Left cardiac atrium (tissue), 4 donors: ENCODE measurements around the gene DDX47. TPM values are rescaled to one million over a fixed set of nuclear protein-coding genes. Genes with fewer than 3 reads are reported as not detected.
"Not testable (repeated sequence)": the region's sequence is repeated elsewhere in the genome, so short reads cannot be mapped to it uniquely, and the experiment has no call there.

Experiments
- ATAC-seq, 2 donors: fragments of 200-7000 bp; cut with Tn5 transposase; one replicate each; pipeline ENCODE4 v1.9.1; 2020; ENCODE audit warnings: mild to moderate bottlenecking in 2 of 2, moderate library complexity in 2 of 2
- DNase-seq: peaks from one replicate; pipeline ENCODE4 v3.0.0-alpha.2; 2020
- intact Hi-C, 2 donors: fragments of 100-400 bp; cut with DNase I; formaldehyde crosslinking; loops; one replicate each; pipeline versions ENCODE4 v1.14.1 to v1.15.1; 2022 to 2023
- total RNA-seq, 2 donors: library from RNA; stranded (reverse); fragmentation: NEBNext Ultra II Directional; extraction: Animal tissue kit (Norgen Biotek cat#: 25700); gene quantifications; one replicate each; pipeline ENCODE4 v1.2.1, GENCODE V29; 2021
- donor health status: DM: no; HTN: yes; CAD: no.
- donor health status: DM: no; HTN: yes; CAD: no; lungs with severe emphysema.
- donor health status: DM: yes; HTN: yes; CAD: no.
- donor health status: Dilated cardiomyopathy.

Gene DDX47
- total RNA-seq, 2 donors from 2014 or later = 29.7 to 31.6 TPM

DNA sequence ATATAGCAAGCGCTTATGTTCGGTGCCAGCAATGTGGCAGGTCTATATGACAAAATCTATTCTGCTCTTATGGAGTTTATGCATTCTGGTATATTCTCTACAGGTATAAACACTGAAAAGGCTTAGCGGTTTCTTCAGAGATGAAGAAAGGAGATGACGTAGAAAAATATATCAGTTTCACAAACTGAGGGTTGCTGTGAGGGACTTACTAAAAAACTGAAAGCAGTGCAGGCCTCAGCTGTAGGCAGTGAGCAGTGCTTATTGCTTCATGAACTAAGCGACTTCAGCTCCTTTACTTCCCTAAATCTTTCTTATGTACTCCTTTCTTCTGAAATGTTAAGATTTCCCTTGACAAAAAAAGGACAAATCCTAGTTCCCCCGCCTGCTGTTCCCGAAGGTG is 4.5 kb downstream of the DDX47 start:
- ATAC-seq = no peak
- intact Hi-C loops = no loop called here

DNA sequence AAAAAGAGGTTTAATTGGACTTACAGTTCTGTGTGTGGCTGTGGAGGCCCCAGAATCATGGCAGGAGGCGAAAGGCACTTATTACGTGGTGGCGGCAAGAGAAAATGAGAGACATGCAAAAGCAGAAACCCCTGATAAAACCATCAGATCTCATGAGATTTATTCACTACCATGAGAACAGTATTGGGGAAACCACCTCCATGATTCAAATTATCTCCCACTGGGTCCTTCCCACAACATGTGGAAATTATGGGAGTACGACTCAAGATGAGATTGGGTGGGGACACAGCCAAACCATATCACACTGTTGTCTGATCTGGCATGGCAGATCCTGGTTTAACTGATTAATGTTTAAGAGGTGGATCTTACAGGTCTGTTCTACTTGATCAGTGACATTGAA is 5.6 kb downstream of the DDX47 start:
- ATAC-seq (no peak), DNase-seq (no peak)
- intact Hi-C loops = no loop called here

More for the DNA sequence above, 4.5 kb downstream of the DDX47 start:
- no peak for DNase-seq

DNA sequence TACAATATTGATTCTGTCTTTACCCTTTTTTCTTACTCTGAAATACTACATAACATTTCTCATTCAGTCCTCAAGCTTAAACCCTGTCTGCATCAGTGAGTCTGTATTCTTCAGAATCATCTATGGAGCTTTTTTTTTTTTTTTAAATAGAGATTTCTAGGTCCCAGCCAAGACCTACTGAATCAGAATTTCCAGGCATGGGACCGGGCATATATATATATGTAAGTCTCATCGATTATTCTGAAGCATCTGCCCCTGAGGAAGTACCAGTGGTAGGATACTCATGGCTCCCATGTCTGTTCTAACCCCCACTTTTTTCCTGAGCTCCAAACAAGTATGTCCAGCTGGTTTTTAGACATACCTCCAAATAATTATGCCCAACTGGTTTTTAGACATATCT is 6.1 kb downstream of the DDX47 start:
- intact Hi-C loops = no loop called here
- ATAC-seq (no peak), DNase-seq (no peak)

- intact Hi-C loops = no loop called here
- DNase-seq (no peak), ATAC-seq (peak in 1 of 2 donors; percentile 69)
Observed at GRCh38 chr12:12819752-12820311, 6.7 kb downstream of the DDX47 start.

GRCh38 chr12:12820376-12820775 is 7.2 kb downstream of the DDX47 start:
- not testable (repeated sequence) for ATAC-seq

DNA sequence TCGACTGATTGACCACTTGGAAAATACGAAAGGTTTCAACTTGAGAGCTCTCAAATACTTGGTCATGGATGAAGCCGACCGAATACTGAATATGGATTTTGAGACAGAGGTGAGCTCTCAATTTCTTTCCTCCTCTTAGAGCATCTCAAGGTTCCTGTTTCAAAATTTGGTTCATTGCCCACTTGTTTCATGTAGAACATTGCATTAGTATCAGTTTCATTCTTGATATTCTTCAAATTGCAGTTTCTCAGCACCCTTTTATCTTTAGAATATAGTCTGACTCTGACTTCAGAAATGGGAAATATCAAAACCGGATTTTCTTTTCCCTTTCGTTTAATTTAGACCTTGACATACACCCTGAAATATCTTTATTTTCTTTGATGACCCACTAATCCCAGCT is 8.8 kb downstream of the DDX47 start:
- intact Hi-C loops = no loop called here
- ATAC-seq (no peak), DNase-seq (no peak)

More at GRCh38 chr12:12820376-12820775, 7.2 kb downstream of the DDX47 start:
- intact Hi-C loops, DNase-seq: not testable (repeated sequence)

DNA sequence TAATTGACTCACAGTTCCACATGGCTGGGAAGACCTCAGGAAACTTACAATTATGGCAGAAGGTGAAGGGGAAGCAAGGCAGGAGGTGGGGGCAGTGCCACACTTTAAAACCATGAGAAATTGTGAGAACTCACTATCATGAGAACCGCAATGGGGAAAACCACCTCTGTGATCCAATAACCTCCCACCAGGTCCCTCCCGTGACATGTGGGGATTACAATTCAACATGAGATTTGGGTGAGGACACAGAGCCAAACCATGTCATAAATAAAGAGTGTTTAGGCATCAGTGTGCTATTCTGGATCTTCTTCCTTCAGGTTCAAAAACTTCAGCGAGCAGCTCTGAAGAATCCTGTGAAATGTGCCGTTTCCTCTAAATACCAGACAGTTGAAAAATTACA is 9.7 kb downstream of the DDX47 start:
- DNase-seq (no peak), ATAC-seq (no peak)
- intact Hi-C loops = no loop called here

- DNase-seq (no peak), ATAC-seq (peak in 1 of 2 donors; percentile 69)
- intact Hi-C loops = no loop called here
Observed at GRCh38 chr12:12823300-12823699, 10.2 kb downstream of the DDX47 start.

DNA sequence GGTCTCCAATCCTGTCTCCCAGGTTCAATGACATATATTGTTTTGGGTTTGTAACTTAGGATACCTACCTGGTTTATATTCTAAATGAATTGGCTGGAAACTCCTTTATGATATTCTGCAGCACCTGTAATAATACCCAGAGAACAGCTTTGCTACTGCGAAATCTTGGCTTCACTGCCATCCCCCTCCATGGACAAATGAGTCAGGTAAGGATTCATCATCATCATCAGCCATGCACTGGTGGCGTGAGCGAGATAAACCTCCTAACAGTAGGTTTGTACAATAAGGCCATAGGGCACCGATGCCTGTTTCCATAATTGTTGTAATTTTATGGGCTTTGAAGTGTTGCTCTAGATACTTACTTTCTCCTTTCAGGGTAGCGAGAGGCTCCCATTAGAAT is 10.7 kb downstream of the DDX47 start:
- ATAC-seq (no peak), DNase-seq (no peak)
- intact Hi-C loops = no loop called here

DNA sequence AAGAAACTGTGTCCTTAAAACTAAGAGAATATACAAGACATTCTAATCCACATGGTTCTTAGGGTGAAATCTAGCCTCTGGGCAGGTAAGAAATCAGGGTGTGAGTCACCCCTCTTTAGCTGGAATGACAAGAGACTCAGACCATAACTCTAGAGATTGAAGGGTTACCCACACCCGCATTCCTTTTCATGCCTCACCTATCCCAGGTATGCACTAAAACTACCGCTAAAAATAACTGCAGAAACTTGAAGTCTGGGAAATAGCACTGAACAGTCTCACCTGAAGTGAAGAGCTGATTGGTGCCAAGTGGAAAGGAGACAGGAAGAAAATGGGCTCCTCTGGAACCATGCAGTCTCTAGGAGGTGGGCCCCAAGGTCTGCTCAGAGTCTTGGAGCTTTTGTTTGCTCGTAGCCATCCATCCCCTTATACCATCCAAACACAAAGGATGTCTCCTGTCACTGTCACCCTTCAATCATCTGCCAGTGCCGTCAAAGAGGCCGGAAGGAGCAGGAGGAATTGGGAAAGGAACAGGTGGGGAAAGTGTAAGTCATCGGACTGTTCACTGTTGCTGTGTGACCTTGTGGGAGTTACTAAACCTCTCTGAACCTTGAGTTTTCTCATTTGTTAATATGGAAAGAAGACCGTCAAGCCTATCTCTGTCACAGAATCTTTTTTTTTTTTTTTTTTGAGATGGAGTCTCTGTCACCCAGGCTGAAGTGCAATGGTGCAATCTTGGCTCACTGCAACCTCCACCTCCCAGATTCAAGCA is 22.4 kb downstream of the DDX47 start:
- DNase-seq (no peak), ATAC-seq (no peak)
- intact Hi-C loops = loop anchor here in 1 of 2 donors (5.0 to 10.0 kb wide), 2 partner anchors 147 to 379 kb away; no protein-coding TSS in a partner anchor

GRCh38 chr12:12836571-12836970 is 23.4 kb downstream of the DDX47 start:
- intact Hi-C loops = loop anchor here in 1 of 2 donors (5.0 to 10.0 kb wide), 2 partner anchors 146 to 378 kb away; no protein-coding TSS in a partner anchor
- DNase-seq (no peak), ATAC-seq (no peak)

DNA sequence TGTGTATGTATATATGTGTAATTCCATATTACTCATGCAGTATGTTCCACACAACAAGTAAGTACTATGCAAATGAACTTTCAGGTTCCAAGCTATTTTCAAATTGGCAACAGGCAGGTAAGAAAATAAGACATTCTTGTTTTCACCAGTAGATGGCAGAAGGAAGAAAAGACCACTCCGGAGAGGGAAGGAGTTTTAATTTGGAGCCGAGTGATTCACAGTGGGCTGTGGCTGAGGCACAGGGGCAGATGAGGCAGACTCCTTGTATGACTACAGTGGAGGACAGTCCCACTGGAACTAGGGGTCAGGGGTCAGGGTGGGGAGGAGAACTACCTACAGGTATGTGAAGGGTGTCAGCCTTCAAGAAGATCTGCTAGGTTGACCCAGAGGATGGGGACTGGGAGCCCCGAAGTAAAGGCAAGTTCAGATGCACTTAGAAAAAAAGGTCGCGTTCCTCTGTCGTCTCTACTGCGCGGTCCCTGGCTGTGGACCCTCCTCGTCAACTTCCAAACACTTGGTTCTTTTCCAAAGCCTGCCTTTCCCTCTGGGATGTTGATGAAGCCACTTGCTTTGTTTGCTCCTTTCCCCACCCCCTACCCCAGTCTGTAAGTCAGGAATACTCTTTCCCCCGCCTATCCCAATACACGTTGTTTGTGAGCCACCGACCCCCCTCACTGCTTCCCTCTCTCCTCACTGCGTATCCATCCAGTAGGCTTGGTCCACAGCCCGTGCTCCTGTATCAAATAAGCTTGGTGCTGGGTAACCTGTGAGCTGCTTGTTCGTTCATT is 24.1 kb downstream of the DDX47 start:
- peak; percentile 65 to 92 for ATAC-seq
- intact Hi-C loops = loop anchor here in 1 of 2 donors (5.0 to 10.0 kb wide), 2 partner anchors 145 to 378 kb away; no protein-coding TSS in a partner anchor
- DNase-seq = peak; percentile 36

GRCh38 chr12:12837813-12838153 is 24.6 kb downstream of the DDX47 start:
- no peak for DNase-seq
- intact Hi-C loops = loop anchor here in 1 of 2 donors (5.0 to 10.0 kb wide), 2 partner anchors 145 to 377 kb away; no protein-coding TSS in a partner anchor
- no peak for ATAC-seq

DNA sequence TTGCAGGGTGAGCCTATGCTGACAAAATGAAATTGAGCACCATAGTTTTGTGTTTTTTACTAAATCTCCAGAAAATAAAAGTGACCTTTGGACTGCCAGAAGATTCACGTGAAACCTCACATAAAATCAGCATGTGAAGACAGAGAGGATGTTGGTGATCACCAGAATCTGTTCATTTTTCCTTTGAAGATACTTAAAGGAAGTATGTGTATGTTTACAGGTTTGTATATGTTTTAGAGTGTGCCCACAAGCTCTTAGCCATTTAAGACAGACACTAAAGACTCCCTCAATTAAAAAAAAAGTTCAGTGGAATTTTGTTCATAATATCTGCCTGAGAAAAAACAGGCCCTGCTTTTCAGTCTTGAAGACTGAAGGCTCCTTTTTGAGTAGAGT is 25.9 kb downstream of the DDX47 start:
- no peak for DNase-seq
- ATAC-seq = no peak
- intact Hi-C loops = loop anchor here in 1 of 2 donors (5.0 to 10.0 kb wide), 2 partner anchors 143 to 376 kb away; no protein-coding TSS in a partner anchor

DNA sequence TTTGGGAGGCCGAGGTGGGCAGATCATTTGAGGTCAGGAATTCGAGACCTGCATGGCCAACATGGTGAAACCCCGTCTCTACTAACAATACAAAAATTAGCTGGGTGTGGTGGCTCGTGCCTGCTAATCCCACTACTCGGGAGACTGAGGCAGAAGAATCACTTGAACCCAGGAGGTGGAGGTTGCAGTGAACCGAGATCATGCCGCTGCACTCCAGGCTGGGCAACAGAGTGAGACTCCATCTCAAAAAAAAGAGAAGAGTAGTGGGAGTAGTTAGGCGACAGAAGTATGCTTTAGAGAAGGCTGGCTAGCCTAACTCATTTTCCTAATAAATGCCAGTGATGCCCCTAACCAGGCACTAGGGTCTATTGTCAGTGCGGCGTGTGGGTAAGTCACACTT is 26.3 kb downstream of the DDX47 start:
- ATAC-seq, DNase-seq: not testable (repeated sequence)
- intact Hi-C loops = loop anchor here in 1 of 2 donors (5.0 to 10.0 kb wide), 2 partner anchors 143 to 375 kb away; no protein-coding TSS in a partner anchor

DNA sequence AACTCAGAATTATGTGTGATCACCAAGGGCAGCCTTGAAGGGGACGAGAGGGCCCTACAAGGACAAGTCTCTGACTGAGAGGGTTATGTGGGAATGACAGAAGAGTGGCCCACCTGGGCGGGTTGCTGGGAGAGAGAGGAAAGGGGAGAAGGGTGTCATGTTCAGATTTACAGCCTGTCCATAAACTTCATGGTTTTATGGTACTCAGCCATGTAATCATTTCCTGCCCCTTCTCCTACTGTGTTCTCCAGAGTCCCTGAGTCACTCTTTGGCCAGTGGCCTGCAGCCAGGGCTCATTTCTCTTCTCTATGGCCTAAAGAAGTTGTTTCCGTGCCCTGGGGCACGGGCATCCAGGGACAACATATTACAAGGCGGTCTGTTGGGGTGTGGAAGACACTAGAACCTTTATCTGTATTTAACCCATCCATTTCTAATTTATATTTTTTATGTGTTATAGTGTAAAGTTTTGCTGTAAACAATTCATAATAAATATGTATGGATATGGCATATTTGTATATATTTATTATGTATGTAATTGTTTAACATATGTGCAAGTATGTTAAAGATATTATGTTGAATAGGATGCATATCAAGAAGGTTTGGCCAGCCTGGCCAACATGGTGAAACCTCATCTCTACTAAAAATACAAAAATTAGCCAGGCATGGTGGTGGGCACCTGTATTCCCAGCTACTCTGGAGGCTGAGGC is 26.9 kb downstream of the DDX47 start:
- peak; percentile 40 for DNase-seq
- intact Hi-C loops = loop anchor here in 1 of 2 donors (5.0 to 10.0 kb wide), 2 partner anchors 142 to 375 kb away; no protein-coding TSS in a partner anchor
- peak; percentile 44 to 55 for ATAC-seq

GRCh38 chr12:12840580-12840899 is 27.4 kb downstream of the DDX47 start:
- DNase-seq (no peak), ATAC-seq (no peak)
- intact Hi-C loops = no loop called here

DNA sequence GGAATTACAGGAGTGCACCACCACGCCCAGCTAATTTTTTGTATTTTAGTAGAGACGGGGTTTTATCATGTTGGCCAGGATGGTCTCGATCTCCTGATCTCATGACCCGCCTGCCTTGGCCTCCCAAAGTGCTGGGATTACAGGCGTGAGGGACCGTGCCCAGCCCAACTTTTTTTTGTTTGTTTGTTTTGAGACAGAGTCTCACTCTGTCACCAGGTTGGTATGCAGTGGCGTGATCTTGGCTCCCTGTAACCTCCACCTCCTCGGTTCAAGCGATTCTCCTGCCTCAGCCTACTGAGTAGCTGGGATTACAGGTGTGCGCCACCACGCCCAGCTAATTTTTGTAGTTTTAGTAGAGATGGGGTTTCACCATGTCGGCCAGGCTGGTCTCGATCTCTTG is 28.3 kb downstream of the DDX47 start:
- intact Hi-C loops, ATAC-seq, DNase-seq: not testable (repeated sequence)

GRCh38 chr12:12845794-12846243 is 32.7 kb downstream of the DDX47 start:
- no peak for DNase-seq
- intact Hi-C loops = no loop called here
- no peak for ATAC-seq
